OCI-LY3 (cell line): ENCODE data around the gene NDUFB10.
A peak's percentile ranks its signal among the peaks of the same experiment; 100 is the strongest.

Experiments used
- H2AFZ ChIP-seq: fragments of 200-600, 300-600 bp; shearing (Covaris generic); 2 replicates; pipeline ENCODE4 v1.6.0; 2014; ENCODE audit warnings: antibody characterized with exemption, low read depth, low read length
- H3K27ac ChIP-seq: fragments of 200-600, 300-600 bp; sonication (generic); 2 replicates; pipeline ENCODE4 v1.5.1; 2014; ENCODE audit warnings: mild to moderate bottlenecking, low read length, moderate library complexity, mixed read lengths
- H3K27me3 ChIP-seq: fragments of 200-600, 300-600 bp; sonication (generic); 2 replicates; pipeline ENCODE4 v1.6.1; 2014; ENCODE audit warnings: low read depth, low read length, mixed read lengths
- H3K36me3 ChIP-seq: fragments of 200-600, 300-600 bp; sonication (generic); replicated peaks from 2 replicates; pipeline ENCODE3; 2014; ENCODE audit warnings: low read depth, low read length, mixed read lengths
- H3K4me1 ChIP-seq: fragments of 300-600, 200-600 bp; sonication (generic); 2 replicates; pipeline ENCODE4 v1.6.1; 2014; ENCODE audit warnings: low read length, mixed read lengths
- H3K4me2 ChIP-seq: fragments of 200-600, 300-600 bp; sonication (generic); 2 replicates; pipeline ENCODE4 v1.6.1; 2014; ENCODE audit warnings: low read length, mixed read lengths
- H3K4me3 ChIP-seq: fragments of 300-600, 200-600 bp; sonication (generic); 2 replicates; pipeline ENCODE4 v1.5.1; 2014; ENCODE audit warnings: antibody characterized with exemption, mild to moderate bottlenecking, low read length, moderate library complexity
- H3K79me2 ChIP-seq: fragments of 300-600, 200-600 bp; shearing (Covaris generic); 2 replicates; pipeline ENCODE4 v1.6.1; 2014; ENCODE audit warnings: mild to moderate bottlenecking, low read length, mixed read lengths
- H3K9ac ChIP-seq: fragments of 300-600, 200-600 bp; shearing (Covaris generic); 2 replicates; pipeline ENCODE4 v1.6.0; 2014; ENCODE audit warnings: mild to moderate bottlenecking, low read length, moderate library complexity
- H3K9me3 ChIP-seq: fragments of 200-600, 300-600 bp; shearing (Covaris generic); 2 replicates; pipeline ENCODE4 v1.6.1; 2014; ENCODE audit warnings: low read length, mixed read lengths; ENCODE audit not compliant: insufficient read depth
- H4K20me1 ChIP-seq: fragments of 200-600, 300-600 bp; sonication (generic); 2 replicates; pipeline ENCODE4 v1.6.1; 2016; ENCODE audit warnings: low read length, mixed read lengths; ENCODE audit not compliant: insufficient read depth
- EZH2phosphoT487 ChIP-seq: fragments of 200-600 bp; shearing (Covaris generic); IDR thresholded peaks from 2 replicates; pipeline ENCODE4 v1.6.1; 2018; ENCODE audit warnings: antibody characterized with exemption, mixed run types, low read depth
- TF ChIP-seq, protein P1 (sequence below): fragments of 200-600, 300-600 bp; sonication (generic); IDR thresholded peaks from 2 replicates; pipeline ENCODE4 v1.5.1; 2014; ENCODE audit warnings: antibody characterized with exemption, low read length, low read depth

NDUFB10 gene

DNA sequence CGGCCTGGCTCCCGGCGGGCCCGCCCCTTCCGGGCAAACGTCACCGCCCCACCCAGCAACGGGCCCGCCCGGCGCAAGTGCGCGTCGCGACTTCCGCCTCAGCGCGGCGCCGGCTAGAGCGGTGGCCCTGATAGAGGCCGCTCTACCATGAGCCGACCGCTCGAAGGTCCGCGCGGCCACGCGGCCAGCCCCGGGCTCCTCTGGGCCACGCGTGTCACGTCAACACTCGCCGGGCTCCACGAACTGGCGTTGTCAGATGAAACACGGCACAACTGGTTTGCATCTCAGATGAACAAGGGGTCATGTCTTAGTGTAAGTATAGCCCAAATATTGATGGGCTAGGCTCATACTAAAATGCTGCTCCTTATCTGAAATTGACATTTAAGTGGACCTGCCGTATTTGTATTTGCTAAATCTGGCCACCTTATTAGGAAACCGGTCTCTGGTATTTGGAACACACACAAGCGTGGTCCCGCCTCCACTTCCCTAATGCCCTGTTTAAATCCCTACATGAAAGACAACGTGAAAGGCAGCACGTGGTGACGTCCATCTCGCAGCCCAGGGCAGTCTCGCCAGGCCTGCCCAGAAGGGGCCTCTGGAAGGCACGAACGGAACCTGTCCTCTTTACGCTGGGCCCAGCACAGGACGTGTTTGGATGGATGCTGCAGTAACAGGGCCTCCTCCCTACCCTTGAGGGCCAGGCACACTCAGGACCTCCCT, 50.6 kb downstream of the NDUFB10 start, which contains the start of gene ZNF598:
ZNF598 (minus strand) TSS at position 31 of the 720 bp plus-strand sequence.
- Histone ChIP-seq H3K9me3 (no peaks in the 10 kb centered on the region), H3K4me2 (peak within 1 kb of the TSS; percentile 99), H3K36me3 (peaks cover 12% of the 10 kb centered on the region), H3K4me3 (peak within 1 kb of the TSS; percentile 95), H3K4me1 (peaks cover 21% of the 10 kb centered on the region), H3K79me2 (peaks cover 57% of the 10 kb centered on the region), H3K9ac (peak within 1 kb of the TSS; percentile 96), H4K20me1 (peaks cover 41% of the 10 kb centered on the region), H3K27ac (peak within 1 kb of the TSS; percentile 68), H2AFZ (peak within 1 kb of the TSS; percentile 58; the same call in 1 of the 2 replicates), H3K27me3 (no peaks in the 10 kb centered on the region)
- no peak for TF ChIP-seq EZH2phosphoT487
- TF ChIP-seq, protein P1, sequence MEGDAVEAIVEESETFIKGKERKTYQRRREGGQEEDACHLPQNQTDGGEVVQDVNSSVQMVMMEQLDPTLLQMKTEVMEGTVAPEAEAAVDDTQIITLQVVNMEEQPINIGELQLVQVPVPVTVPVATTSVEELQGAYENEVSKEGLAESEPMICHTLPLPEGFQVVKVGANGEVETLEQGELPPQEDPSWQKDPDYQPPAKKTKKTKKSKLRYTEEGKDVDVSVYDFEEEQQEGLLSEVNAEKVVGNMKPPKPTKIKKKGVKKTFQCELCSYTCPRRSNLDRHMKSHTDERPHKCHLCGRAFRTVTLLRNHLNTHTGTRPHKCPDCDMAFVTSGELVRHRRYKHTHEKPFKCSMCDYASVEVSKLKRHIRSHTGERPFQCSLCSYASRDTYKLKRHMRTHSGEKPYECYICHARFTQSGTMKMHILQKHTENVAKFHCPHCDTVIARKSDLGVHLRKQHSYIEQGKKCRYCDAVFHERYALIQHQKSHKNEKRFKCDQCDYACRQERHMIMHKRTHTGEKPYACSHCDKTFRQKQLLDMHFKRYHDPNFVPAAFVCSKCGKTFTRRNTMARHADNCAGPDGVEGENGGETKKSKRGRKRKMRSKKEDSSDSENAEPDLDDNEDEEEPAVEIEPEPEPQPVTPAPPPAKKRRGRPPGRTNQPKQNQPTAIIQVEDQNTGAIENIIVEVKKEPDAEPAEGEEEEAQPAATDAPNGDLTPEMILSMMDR: no peak
